ENCODE results near the gene ZNF93. TPM values are rescaled to one million over a fixed set of nuclear protein-coding genes. Genes with fewer than 3 reads are reported as not detected.
"Not testable (repeated sequence)": the region's sequence is repeated elsewhere in the genome, so short reads cannot be mapped to it uniquely, and the experiment has no call there.

The ZNF93 gene
- total RNA-seq (1 to 10 TPM; 1.0 to 4.6 (median 2.3) TPM), polyA plus RNA-seq (1 to 10 TPM; 1.1 to 3.7 TPM)
- long read RNA-seq, donor 1, partial matches to known transcripts: 0 of 1 reads
- long read RNA-seq, donor 1, other reads (novel, unspliced or antisense): 0 of 1 reads
- long read RNA-seq, donor 2, transcript ZNF93-201 (4 exons, 2,648 nt): major isoform, 8 of 9 reads
- long read RNA-seq, donor 2, partial matches to known transcripts: 0 of 9 reads
- long read RNA-seq, donor 2, other reads (novel, unspliced or antisense): 1 of 9 reads
- long read RNA-seq, donor 3: 0 reads

DNA sequence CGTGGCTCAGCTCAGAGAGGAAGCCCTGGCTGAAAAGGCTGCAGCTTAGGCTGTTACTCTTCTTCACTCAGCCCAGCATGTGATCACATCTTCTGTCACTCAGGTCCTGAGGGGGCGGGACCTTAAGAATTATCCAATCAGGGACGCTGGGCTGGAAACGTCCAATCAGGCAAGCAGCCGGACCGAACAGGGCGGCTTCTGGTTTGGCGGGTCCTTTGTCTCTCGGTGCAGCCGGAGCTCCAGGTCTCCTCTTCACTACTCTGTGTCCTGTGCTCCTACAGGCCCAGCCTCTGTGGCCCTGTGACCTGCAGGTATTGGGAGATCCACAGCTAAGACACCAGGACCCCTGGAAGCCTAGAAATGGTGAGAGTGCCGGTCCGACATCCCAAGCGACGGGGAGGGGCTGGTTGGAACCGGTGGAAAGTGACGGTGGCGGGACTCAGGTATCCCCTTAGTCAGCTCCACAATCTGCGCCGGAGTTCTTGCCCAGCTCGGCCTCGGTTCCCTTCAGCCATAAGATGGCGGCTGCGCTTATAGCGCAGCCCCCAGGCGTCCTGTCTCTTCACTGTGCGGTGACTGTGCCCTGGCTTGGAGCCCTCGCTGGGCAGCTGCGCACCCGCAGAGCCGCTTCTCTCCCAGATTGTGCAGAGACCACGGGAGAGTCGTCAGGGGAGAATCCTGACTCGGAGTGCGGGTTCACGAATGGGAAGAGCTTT, at the start of gene ZNF93:
TSS of gene ZNF93 (plus strand) at position 218 of the 716 bp plus-strand sequence. CDS start at position 361, 143 bp downstream.
- Histone ChIP-seq H3K4me3 (peak within 1 kb of the TSS; percentile 59 to 87 (median 72)), H3K27me3 (no peaks in the 10 kb centered on the region), H3K36me3 (no peaks in the 10 kb centered on the region), H3K4me1 (peaks cover 0 to 11% (median 3%) of the 10 kb centered on the region in 12 donors), H3K27ac (peak within 1 kb of the TSS; percentile 58 to 89 (median 74)), H3K9me3 (peaks cover 0 to 38% (median 7%) of the 10 kb centered on the region in 12 donors)
- WGBS, 4 donors: 0% methylated on average over 15 to 35 of the region's 35 CpGs
- intact Hi-C loops (cut with DNase I): loop anchor here in 3 of 10 donors (1.0 to 5.0 kb wide), 2 partner anchors 34 to 36 kb away; partner anchors contain the start of gene ZNF253 (in 3 of the 3)
- peak; percentile 99 for ATAC-seq
- TF ChIP-seq CTCF (IDR thresholded peaks at IDR 0.05) (no peak), POLR2A (IDR thresholded peaks at IDR 0.05) (peak in 1 of 2 donors; percentile 57)
- DNase-seq: peak; percentile 93 to 97 (median 95)

DNA sequence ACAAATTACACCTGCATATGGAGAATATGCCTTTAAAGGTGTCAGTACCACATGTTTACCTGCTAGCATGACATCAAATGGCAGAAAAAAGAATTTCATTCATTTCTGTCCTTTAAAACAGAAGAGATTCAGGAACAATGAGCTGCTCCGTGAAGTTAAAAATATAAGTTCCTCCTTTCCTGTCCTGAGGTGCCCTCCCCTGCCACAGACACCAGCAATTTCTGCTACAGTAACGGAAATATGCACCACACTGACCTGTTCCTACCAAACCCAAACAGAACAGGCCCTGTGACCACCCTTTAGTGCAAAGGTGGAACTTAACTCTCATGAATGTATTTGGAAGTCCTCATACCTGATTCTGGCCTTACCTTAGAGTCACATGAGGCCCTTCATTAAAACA, 49.0 kb upstream of the ZNF93 start:
- DNase-seq; intact Hi-C loops (cut with DNase I); H3K4me1 ChIP-seq; H3K4me3 ChIP-seq; H3K36me3 ChIP-seq; H3K27ac ChIP-seq; H3K27me3 ChIP-seq; ATAC-seq; H3K9me3 ChIP-seq: not testable (repeated sequence)
- WGBS, 4 donors: 64 to 83% (median 70%) methylated on average over 2 of the region's 2 CpGs

DNA sequence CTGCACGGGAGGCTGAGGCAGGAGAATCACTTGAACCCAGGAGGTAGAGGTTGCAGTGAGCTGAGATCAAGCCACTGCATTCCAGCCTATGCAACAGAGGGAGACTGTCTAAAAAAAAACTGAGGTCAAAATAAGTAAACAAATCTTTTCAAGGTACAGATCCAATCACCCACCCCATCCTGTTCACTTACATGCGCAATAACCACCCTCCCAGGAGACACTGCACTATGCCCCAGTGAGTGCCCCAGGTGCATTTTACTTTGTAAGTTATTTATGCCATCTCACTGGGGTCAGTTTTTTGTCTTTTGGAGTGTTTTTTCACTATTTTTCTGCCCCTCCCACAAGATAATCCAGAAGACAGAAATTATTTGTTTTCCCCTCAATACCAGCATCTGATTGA, 42.0 kb upstream of the ZNF93 start:
- no peak for DNase-seq
- no peaks in the 10 kb centered on the region for H3K4me1 ChIP-seq
- 94 to 96% (median 95%) methylated on average over 2 of the region's 2 CpGs for WGBS, 4 donors
- no peaks in the 10 kb centered on the region for H3K9me3 ChIP-seq
- no peak for ATAC-seq
- no peak for TF ChIP-seq POLR2A (IDR thresholded peaks at IDR 0.05)
- H3K27me3 ChIP-seq: peaks cover 0 to 11% (median 0%) of the 10 kb centered on the region in 9 donors
- intact Hi-C loops (cut with DNase I): no loop called here
- H3K27ac ChIP-seq: no peak overlapping the region
- no peak overlapping the region for H3K4me3 ChIP-seq
- no peaks in the 10 kb centered on the region for H3K36me3 ChIP-seq

DNA sequence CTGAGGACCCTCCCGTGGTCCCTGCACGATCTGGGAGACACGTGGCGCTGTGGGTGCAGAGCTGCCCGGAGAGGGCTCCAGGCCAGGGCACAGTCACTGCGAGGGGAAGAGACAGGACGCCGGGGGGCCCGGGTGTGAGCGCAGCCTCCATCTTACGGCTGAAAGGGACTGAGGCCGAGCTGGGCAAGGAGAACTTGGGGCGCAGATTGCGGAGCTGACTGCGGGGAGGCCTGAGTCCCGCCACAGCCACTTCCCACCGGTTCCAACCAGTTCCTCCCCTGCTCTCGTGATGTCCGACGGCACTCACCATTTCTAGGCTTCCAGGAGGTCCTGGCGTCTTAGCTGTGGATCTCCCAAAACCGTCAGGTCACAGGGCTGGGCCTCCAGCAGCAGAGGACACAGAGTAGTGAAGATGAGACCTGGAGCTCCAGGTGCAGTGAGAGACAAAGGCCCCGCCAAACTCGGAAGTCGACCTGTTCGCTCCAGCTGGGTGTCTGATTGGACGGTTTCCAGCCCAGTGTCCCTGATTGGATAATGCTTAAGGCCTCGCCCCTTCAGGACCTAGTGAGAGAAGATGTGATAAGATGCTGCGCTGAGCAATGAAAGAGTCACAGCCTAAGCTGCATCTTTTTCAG, 39.9 kb upstream of the ZNF93 start:
- H3K4me3 ChIP-seq: peak overlapping the region in 5 of 12 donors; percentile 10 to 36 (median 25)
- DNase-seq: no peak
- no peak for ATAC-seq

More for the DNA sequence above, 39.9 kb upstream of the ZNF93 start:
- WGBS, 4 donors: 11 to 17% (median 16%) methylated on average over 26 to 29 of the region's 29 CpGs
- no peaks in the 10 kb centered on the region for H3K36me3 ChIP-seq
- intact Hi-C loops (cut with DNase I): loop anchor here in 1 of 10 donors (5.0 kb wide), 1 partner anchor 39 kb away; the partner anchor contains the start of gene ZNF506
- no peak overlapping the region for H3K27ac ChIP-seq
- TF ChIP-seq POLR2A (IDR thresholded peaks at IDR 0.05): no peak
- no peak for TF ChIP-seq CTCF (IDR thresholded peaks at IDR 0.05)
- H3K9me3 ChIP-seq: no peaks in the 10 kb centered on the region
- peaks cover 0 to 6% (median 0%) of the 10 kb centered on the region in 12 donors for H3K4me1 ChIP-seq
- H3K27me3 ChIP-seq: peaks cover 0 to 11% (median 0%) of the 10 kb centered on the region in 9 donors

Measured in heart left ventricle (tissue), 16 donors.